Measurements from ENCODE around the gene PITPNC1.
"Not testable (repeated sequence)": the region's sequence is repeated elsewhere in the genome, so short reads cannot be mapped to it uniquely, and the experiment has no call there.

Gene PITPNC1

GRCh38 chr17:67401598-67402504 lies 24.8 kb downstream of the PITPNC1 start:
- no peak for DNase-seq

- no peak for DNase-seq
These were observed 26.0 kb downstream of the PITPNC1 start for GRCh38 chr17:67403065-67403464.

- no peak for DNase-seq
These were observed 26.4 kb downstream of the PITPNC1 start for GRCh38 chr17:67403483-67403882.

GRCh38 chr17:67408455-67408830 lies 31.4 kb downstream of the PITPNC1 start:
- not testable (repeated sequence) for DNase-seq

- DNase-seq, result no peak
These were observed 34.3 kb downstream of the PITPNC1 start for GRCh38 chr17:67411397-67411796.

- no peak for DNase-seq
These were observed 35.0 kb downstream of the PITPNC1 start for GRCh38 chr17:67412032-67412431.

- no peak for DNase-seq
These were observed 35.9 kb downstream of the PITPNC1 start for GRCh38 chr17:67412941-67413340.

- no peak for DNase-seq
These were observed 36.3 kb downstream of the PITPNC1 start for GRCh38 chr17:67413388-67413787.

- no peak for DNase-seq
These were observed 37.0 kb downstream of the PITPNC1 start for GRCh38 chr17:67414130-67414529.

GRCh38 chr17:67414559-67414958 lies 37.5 kb downstream of the PITPNC1 start:
- no peak for DNase-seq

GRCh38 chr17:67415291-67415690 lies 38.2 kb downstream of the PITPNC1 start:
- DNase-seq, result no peak

GRCh38 chr17:67417507-67417906 lies 40.4 kb downstream of the PITPNC1 start:
- DNase-seq, result no peak

- DNase-seq, result no peak
These were observed 43.9 kb downstream of the PITPNC1 start for GRCh38 chr17:67420994-67421393.

GRCh38 chr17:67421869-67422273 lies 44.8 kb downstream of the PITPNC1 start:
- DNase-seq, result peak; percentile 98

- not testable (repeated sequence) for DNase-seq
These were observed 45.2 kb downstream of the PITPNC1 start for GRCh38 chr17:67422296-67422695.

- DNase-seq, result no peak
These were observed 45.8 kb downstream of the PITPNC1 start for GRCh38 chr17:67422897-67423296.

- no peak for DNase-seq
These were observed 48.6 kb downstream of the PITPNC1 start for GRCh38 chr17:67425571-67426160.

GRCh38 chr17:67427424-67427823 lies 50.3 kb downstream of the PITPNC1 start:
- DNase-seq, result no peak

GRCh38 chr17:67430515-67430914 lies 53.4 kb downstream of the PITPNC1 start:
- not testable (repeated sequence) for DNase-seq

- DNase-seq, result peak; percentile 81
These were observed 54.4 kb downstream of the PITPNC1 start for GRCh38 chr17:67431249-67432015.

GRCh38 chr17:67433248-67433924 lies 56.3 kb downstream of the PITPNC1 start:
- DNase-seq, result no peak

GRCh38 chr17:67434061-67434525 lies 57.0 kb downstream of the PITPNC1 start:
- no peak for DNase-seq

GRCh38 chr17:67435122-67435521 lies 58.0 kb downstream of the PITPNC1 start:
- no peak for DNase-seq
